ENCODE data around the gene PLEKHB1. TPM values are rescaled to one million over a fixed set of nuclear protein-coding genes. Genes with fewer than 3 reads are reported as not detected.
"Not testable (repeated sequence)": the region's sequence is repeated elsewhere in the genome, so short reads cannot be mapped to it uniquely, and the experiment has no call there.

Gene PLEKHB1
- total RNA-seq, 1 donor from 2014 or later = 8.8 TPM

- H3K27me3 ChIP-seq = no peaks in the 10 kb centered on the region
- Mint-ChIP-seq H3K9me3 (no peaks in the 10 kb centered on the region), H3K27ac (no peak overlapping the region), H3K4me1 (no peaks in the 10 kb centered on the region), H3K4me3 (no peak overlapping the region), H3K27me3 (ENCODE audit: insufficient read depth, low read depth) (peaks cover 2% of the 10 kb centered on the region), H3K36me3 (peaks cover 4% of the 10 kb centered on the region)
- H3K4me3 ChIP-seq = no peak overlapping the region
- H4K20me1 ChIP-seq (ENCODE audit: low read depth) = no peaks in the 10 kb centered on the region
- H3K4me1 ChIP-seq = no peaks in the 10 kb centered on the region
- H3K9me3 ChIP-seq (ENCODE audit: low read depth) = no peaks in the 10 kb centered on the region
- no peak overlapping the region for H2AFZ ChIP-seq (replicated peaks)
- no peaks in the 10 kb centered on the region for H3K79me2 ChIP-seq (ENCODE audit: low read depth)
- DNase-seq (ENCODE audit: low spot score) = no peak
- H3K4me2 ChIP-seq = no peak overlapping the region
- no peak overlapping the region for H3K27ac ChIP-seq
- TF ChIP-seq EZH2 (IDR thresholded peaks at IDR 0.05) = no peak
- no peak for TF ChIP-seq EZH2phosphoT487 (IDR thresholded peaks at IDR 0.05)
- no peak for TF ChIP-seq CTCF (IDR thresholded peaks at IDR 0.05)
- H3K9ac ChIP-seq = no peak overlapping the region
- no peaks in the 10 kb centered on the region for H3F3A ChIP-seq (ENCODE audit: low read depth)
- H3K36me3 ChIP-seq = no peaks in the 10 kb centered on the region
Observed at GRCh38 chr11:73670808-73671207, 24.4 kb downstream of the PLEKHB1 start.

GRCh38 chr11:73671701-73672100, 25.3 kb downstream of the PLEKHB1 start:
- no peak overlapping the region for H3K9ac ChIP-seq
- no peaks in the 10 kb centered on the region for H3K79me2 ChIP-seq (ENCODE audit: low read depth)
- H3K9me3 Mint-ChIP-seq = no peaks in the 10 kb centered on the region
- H3K27me3 Mint-ChIP-seq (ENCODE audit: insufficient read depth, low read depth) = peaks cover 2% of the 10 kb centered on the region
- peaks cover 7% of the 10 kb centered on the region for H3K36me3 Mint-ChIP-seq
- H4K20me1 ChIP-seq (ENCODE audit: low read depth) = no peaks in the 10 kb centered on the region
- no peaks in the 10 kb centered on the region for H3K9me3 ChIP-seq (ENCODE audit: low read depth)
- no peaks in the 10 kb centered on the region for H3K36me3 ChIP-seq
- H2AFZ ChIP-seq (replicated peaks) = no peak overlapping the region
- H3K27ac ChIP-seq = no peak overlapping the region
- no peaks in the 10 kb centered on the region for H3K4me1 ChIP-seq
- H3K27me3 ChIP-seq = no peaks in the 10 kb centered on the region
- H3K4me3 ChIP-seq = no peak overlapping the region
- no peaks in the 10 kb centered on the region for H3F3A ChIP-seq (ENCODE audit: low read depth)
- no peak overlapping the region for H3K4me3 Mint-ChIP-seq
- no peaks in the 10 kb centered on the region for H3K4me1 Mint-ChIP-seq
- DNase-seq (ENCODE audit: low spot score) = no peak
- no peak overlapping the region for H3K4me2 ChIP-seq
- H3K27ac Mint-ChIP-seq = no peak overlapping the region
- TF ChIP-seq CTCF (IDR thresholded peaks at IDR 0.05) (no peak), EZH2 (IDR thresholded peaks at IDR 0.05) (no peak), EZH2phosphoT487 (IDR thresholded peaks at IDR 0.05) (no peak)

GRCh38 chr11:73676552-73676951, 30.2 kb downstream of the PLEKHB1 start:
- H3K27ac ChIP-seq; H3K27ac Mint-ChIP-seq; H3K9me3 ChIP-seq (ENCODE audit: low read depth); H3K4me1 Mint-ChIP-seq; H3K36me3 ChIP-seq; H2AFZ ChIP-seq (replicated peaks); H3K4me1 ChIP-seq; DNase-seq (ENCODE audit: low spot score); H3K4me3 ChIP-seq; H3K9ac ChIP-seq; H3K4me2 ChIP-seq; H3K27me3 ChIP-seq; H3K79me2 ChIP-seq (ENCODE audit: low read depth); H3K27me3 Mint-ChIP-seq (ENCODE audit: insufficient read depth, low read depth); H3F3A ChIP-seq (ENCODE audit: low read depth); H3K9me3 Mint-ChIP-seq; H4K20me1 ChIP-seq (ENCODE audit: low read depth); H3K4me3 Mint-ChIP-seq: not testable (repeated sequence)
- H3K36me3 Mint-ChIP-seq = peaks cover 12% of the 10 kb centered on the region
- peak; percentile 25 for TF ChIP-seq CTCF (IDR thresholded peaks at IDR 0.05)

- DNase-seq (ENCODE audit: low spot score) = no peak
- no peaks in the 10 kb centered on the region for H3K4me1 ChIP-seq
- H4K20me1 ChIP-seq (ENCODE audit: low read depth) = no peaks in the 10 kb centered on the region
- H3K27ac ChIP-seq = no peak overlapping the region
- H3K4me2 ChIP-seq = no peak overlapping the region
- Mint-ChIP-seq H3K4me3 (no peak overlapping the region), H3K27me3 (ENCODE audit: insufficient read depth, low read depth) (peaks cover 3% of the 10 kb centered on the region), H3K27ac (no peak overlapping the region), H3K9me3 (no peaks in the 10 kb centered on the region), H3K4me1 (no peaks in the 10 kb centered on the region), H3K36me3 (peaks cover 16% of the 10 kb centered on the region)
- no peak overlapping the region for H3K9ac ChIP-seq
- H3K36me3 ChIP-seq = no peaks in the 10 kb centered on the region
- no peaks in the 10 kb centered on the region for H3K9me3 ChIP-seq (ENCODE audit: low read depth)
- H3F3A ChIP-seq (ENCODE audit: low read depth) = no peaks in the 10 kb centered on the region
- no peak for TF ChIP-seq CTCF (IDR thresholded peaks at IDR 0.05)
- no peak for TF ChIP-seq EZH2phosphoT487 (IDR thresholded peaks at IDR 0.05)
- no peak for TF ChIP-seq EZH2 (IDR thresholded peaks at IDR 0.05)
- H3K27me3 ChIP-seq = no peaks in the 10 kb centered on the region
- H3K4me3 ChIP-seq = no peak overlapping the region
- H2AFZ ChIP-seq (replicated peaks) = no peak overlapping the region
- no peaks in the 10 kb centered on the region for H3K79me2 ChIP-seq (ENCODE audit: low read depth)
Observed at GRCh38 chr11:73680687-73681086, 34.3 kb downstream of the PLEKHB1 start.

Measured in neural progenitor cell (in vitro differentiated cells).